RWPE2 (cell line): ENCODE data around the gene TLCD1.

Experiments used
- ATAC-seq: fragments of 200-7000 bp; cut with Tn5 transposase; 3 replicates; pipeline ENCODE4 v1.9.1; 2021; ENCODE audit warnings: low read depth
- DNase-seq: peaks from one replicate; pipeline ENCODE4 v3.0.0-alpha.2; 2020; ENCODE audit warnings: low spot score
- H3K27ac ChIP-seq: fragments of 450-650 bp; 2 replicates; pipeline ENCODE4 v1.5.1; 2017; ENCODE audit warnings: mild to moderate bottlenecking; ENCODE audit not compliant: poor library complexity, severe bottlenecking
- H3K27me3 ChIP-seq: fragments of 250-450 bp; sonication (Bioruptor Pico); 2 replicates; pipeline ENCODE4 v1.5.1; 2021; ENCODE audit warnings: mild to moderate bottlenecking, moderate library complexity; ENCODE audit not compliant: insufficient read depth, poor library complexity, severe bottlenecking
- H3K36me3 ChIP-seq: fragments of 250-450 bp; sonication (Bioruptor Pico); 2 replicates; pipeline ENCODE4 v1.5.1; 2020; ENCODE audit warnings: low read depth, mild to moderate bottlenecking, moderate library complexity
- H3K4me1 ChIP-seq: fragments of 250-450 bp; sonication (Bioruptor Pico); 2 replicates; pipeline ENCODE4 v1.5.1; 2021; ENCODE audit warnings: mild to moderate bottlenecking, moderate library complexity; ENCODE audit not compliant: insufficient read depth, poor library complexity, severe bottlenecking
- H3K4me3 ChIP-seq: fragments of 250-450 bp; sonication (Bioruptor Pico); 2 replicates; pipeline ENCODE4 v1.5.1; 2021; ENCODE audit warnings: mild to moderate bottlenecking, moderate library complexity; ENCODE audit not compliant: severe bottlenecking
- H3K9me3 ChIP-seq: fragments of 250-450 bp; sonication (Bioruptor Pico); 2 replicates; pipeline ENCODE4 v1.5.1; 2021; ENCODE audit warnings: mild to moderate bottlenecking, moderate library complexity; ENCODE audit not compliant: severe bottlenecking
- TF ChIP-seq, protein P1 (sequence below): fragments of 450-650 bp; IDR thresholded peaks from one replicate; pipeline ENCODE4 v1.5.1; 2017; ENCODE audit warnings: mild to moderate bottlenecking, moderate library complexity; ENCODE audit not compliant: poor library complexity, severe bottlenecking

Gene TLCD1

DNA sequence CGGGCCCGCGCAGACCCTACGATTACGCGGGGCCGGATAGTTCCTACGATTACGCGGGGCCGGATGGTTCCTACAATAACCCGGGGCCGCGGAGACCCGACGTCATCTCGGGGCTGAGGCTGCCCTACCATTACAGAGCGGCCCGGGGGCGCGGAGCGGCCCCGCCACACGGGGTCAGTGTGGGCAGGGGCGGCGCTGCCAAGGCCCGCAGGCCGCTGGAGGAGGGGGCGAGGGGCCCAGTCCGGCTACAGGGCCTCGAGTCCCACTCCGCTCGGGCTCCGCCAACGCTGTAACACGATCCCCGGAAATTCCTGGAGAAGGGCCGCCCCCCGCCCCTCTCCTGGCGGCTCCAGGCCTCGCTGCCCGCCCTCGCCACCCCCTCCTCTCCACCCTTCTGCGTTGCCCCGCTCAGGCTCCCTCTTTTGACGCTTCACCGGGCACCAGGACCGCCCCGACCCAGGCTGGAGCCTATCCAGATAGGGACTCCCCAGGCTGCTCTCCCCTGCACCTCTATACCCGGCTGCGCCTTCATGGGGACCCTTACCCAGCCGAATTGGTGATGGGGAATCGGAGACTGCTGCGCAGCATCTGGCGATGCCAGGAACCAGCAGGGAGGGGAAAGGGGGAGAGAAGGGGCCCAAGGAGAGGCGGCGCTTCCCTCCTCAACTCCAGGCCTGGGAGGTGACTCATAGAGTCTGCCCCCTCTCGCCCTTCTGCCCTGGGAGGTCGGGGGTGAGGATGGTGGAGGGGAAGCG is 8.3 kb downstream of the TLCD1 start, which contains the start of gene RAB34:
RAB34 (minus strand) TSS at position 291 of the 755 bp plus-strand sequence. CDS start 602 bp downstream, outside the sequence.
- Histone ChIP-seq H3K27me3 (no peaks in the 10 kb centered on the region), H3K36me3 (peaks cover 57% of the 10 kb centered on the region), H3K4me1 (peaks cover 16% of the 10 kb centered on the region), H3K27ac (peak within 1 kb of the TSS; percentile 92), H3K9me3 (no peaks in the 10 kb centered on the region), H3K4me3 (peak within 1 kb of the TSS; percentile 56)
- ATAC-seq (peak; percentile 64), DNase-seq (peak; percentile 89)
- TF ChIP-seq, protein P1, sequence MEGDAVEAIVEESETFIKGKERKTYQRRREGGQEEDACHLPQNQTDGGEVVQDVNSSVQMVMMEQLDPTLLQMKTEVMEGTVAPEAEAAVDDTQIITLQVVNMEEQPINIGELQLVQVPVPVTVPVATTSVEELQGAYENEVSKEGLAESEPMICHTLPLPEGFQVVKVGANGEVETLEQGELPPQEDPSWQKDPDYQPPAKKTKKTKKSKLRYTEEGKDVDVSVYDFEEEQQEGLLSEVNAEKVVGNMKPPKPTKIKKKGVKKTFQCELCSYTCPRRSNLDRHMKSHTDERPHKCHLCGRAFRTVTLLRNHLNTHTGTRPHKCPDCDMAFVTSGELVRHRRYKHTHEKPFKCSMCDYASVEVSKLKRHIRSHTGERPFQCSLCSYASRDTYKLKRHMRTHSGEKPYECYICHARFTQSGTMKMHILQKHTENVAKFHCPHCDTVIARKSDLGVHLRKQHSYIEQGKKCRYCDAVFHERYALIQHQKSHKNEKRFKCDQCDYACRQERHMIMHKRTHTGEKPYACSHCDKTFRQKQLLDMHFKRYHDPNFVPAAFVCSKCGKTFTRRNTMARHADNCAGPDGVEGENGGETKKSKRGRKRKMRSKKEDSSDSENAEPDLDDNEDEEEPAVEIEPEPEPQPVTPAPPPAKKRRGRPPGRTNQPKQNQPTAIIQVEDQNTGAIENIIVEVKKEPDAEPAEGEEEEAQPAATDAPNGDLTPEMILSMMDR = peak; percentile 57

DNA sequence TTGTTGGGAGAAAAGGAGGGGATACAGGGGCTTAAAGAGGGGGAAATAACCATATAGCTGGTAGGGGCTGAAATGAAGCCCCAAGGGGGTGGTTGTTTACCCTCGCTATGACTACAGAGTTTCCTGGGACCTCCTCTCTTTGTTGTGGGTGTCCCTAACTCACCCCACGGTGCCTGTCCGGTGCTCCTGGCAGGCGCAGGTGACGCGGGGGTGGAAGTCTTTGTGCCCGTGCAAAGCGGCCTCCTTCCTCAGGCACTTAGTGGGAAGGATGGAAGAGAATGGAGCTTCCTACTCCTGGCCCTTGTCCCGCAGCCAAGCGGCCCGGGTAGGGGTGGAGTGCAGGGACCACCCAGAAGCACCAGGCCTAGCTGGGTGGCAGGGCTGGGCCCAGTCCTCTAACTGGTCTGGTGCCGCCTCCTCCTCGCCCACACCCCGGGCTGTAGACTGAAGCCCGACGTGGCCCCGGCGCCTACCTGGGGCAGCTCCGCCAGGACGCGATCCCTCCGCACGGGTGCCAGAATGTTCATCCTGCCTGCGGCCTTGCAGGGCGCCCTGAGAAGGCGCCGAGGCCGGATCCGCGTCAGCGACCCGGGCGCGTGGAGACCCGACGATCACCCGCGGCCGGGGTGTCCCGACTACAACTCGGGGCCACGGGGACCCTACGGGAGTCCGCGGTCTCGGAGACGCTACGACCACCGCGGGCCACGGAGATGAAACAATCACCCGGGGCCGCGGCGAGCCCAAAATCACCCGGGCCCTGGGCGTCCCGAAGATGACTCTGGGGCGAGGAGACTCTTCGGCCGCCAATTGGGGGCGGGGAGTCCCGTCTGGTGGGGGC is 9.1 kb downstream of the TLCD1 start:
- no peaks in the 10 kb centered on the region for H3K9me3 ChIP-seq
- peak overlapping the region; percentile 92 for H3K27ac ChIP-seq
- H3K4me3 ChIP-seq = peak overlapping the region; percentile 56
- ATAC-seq (peak; percentile 2; the same call in 1 of the 3 replicates), DNase-seq (no peak)
- no peaks in the 10 kb centered on the region for H3K27me3 ChIP-seq
- peaks cover 49% of the 10 kb centered on the region for H3K36me3 ChIP-seq
- TF ChIP-seq, protein P1 = no peak
- peaks cover 9% of the 10 kb centered on the region for H3K4me1 ChIP-seq

DNA sequence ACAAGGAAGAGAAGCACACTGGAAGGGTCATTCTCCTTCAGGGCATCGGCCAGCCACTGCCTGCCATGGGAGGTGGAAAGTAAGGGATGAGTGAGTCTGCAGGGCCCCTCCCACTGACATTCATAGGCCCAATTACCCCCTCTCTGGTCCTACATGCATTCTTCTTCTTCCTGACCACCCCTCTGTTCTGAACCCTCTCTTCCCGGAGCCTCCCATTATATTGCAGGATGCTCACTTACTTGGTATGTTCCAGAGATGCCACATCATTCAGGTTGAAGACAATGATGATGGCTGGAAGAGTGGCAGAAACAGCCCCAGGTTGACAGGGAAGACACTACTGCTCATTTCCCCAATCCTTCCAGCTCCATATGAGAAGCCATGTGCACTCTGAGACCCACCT is 10.8 kb downstream of the TLCD1 start:
- no peak overlapping the region for H3K27ac ChIP-seq
- TF ChIP-seq, protein P1 = no peak
- H3K4me1 ChIP-seq = peaks cover 9% of the 10 kb centered on the region
- H3K36me3 ChIP-seq = peaks cover 31% of the 10 kb centered on the region
- no peak for ATAC-seq
- no peaks in the 10 kb centered on the region for H3K27me3 ChIP-seq
- no peak for DNase-seq
- H3K9me3 ChIP-seq = no peaks in the 10 kb centered on the region
- no peak overlapping the region for H3K4me3 ChIP-seq

DNA sequence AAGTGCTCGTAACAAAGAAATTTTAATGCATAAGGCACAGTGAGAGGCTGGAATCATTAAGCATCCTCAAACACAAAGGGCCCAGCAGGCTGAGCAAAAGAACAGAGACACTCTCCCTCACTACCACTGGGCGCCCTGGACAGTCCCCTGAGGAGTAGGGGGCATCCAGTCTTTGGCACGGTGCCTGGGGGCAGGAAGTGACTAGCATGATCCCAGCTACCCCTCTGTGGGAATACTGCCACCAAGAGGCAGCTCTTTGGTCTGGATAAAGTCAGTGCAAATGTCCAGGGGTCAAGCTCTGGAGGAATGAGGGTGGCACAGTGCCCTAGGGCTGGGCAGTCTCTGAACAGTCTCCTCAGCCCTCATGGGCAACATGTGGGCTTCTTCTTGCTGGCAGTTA is 11.8 kb downstream of the TLCD1 start:
- DNase-seq = no peak
- no peak for ATAC-seq
- Histone ChIP-seq H3K27ac (no peak overlapping the region), H3K27me3 (no peaks in the 10 kb centered on the region), H3K4me3 (no peak overlapping the region), H3K9me3 (no peaks in the 10 kb centered on the region), H3K4me1 (peaks cover 9% of the 10 kb centered on the region), H3K36me3 (peaks cover 29% of the 10 kb centered on the region)
- TF ChIP-seq, protein P1 = no peak
